Natural killer cell treated with Interleukin-12 subunit alpha and Interleukin-12 subunit beta and Interleukin-15 and Interleukin-18, amount 100 ng/mL, for 72 hours (primary cell): Measurements from ENCODE around the gene KIF26A. TPM values are rescaled to one million over a fixed set of nuclear protein-coding genes. Genes with fewer than 3 reads are reported as not detected.

Source experiments
- ATAC-seq, 2 donors: fragments of 150-1000 bp; cut with Tn5 transposase in 1 of 2; sonication (Bioruptor Pico), chemical (Tn5 transposase) in 1 of 2; 2 replicates each; pipeline ENCODE4 v1.10.0; 2021
- DNase-seq: peaks from one replicate; pipeline ENCODE4 v3.0.0; 2022; ENCODE audit warnings: low spot score
- H3K27ac Mint-ChIP-seq, 2 donors: 1 replicate in 1 of 2; 2 replicates in 1 of 2; pipeline ENCODE4 v1.8.0; 2022; ENCODE audit warnings: mixed read lengths in 2 of 2, mild to moderate bottlenecking in 1 of 2, moderate library complexity in 1 of 2
- H3K27me3 Mint-ChIP-seq, 2 donors: 1 replicate in 1 of 2; 2 replicates in 1 of 2; pipeline ENCODE4 v1.8.0; 2022; ENCODE audit warnings: mixed read lengths in 2 of 2
- H3K36me3 Mint-ChIP-seq: one replicate; pipeline ENCODE4 v1.8.0; 2022; ENCODE audit warnings: mixed read lengths
- H3K4me1 Mint-ChIP-seq, 2 donors: 1 replicate in 1 of 2; 2 replicates in 1 of 2; pipeline ENCODE4 v1.8.0; 2022; ENCODE audit warnings: low read depth in 2 of 2, mixed read lengths in 2 of 2, mild to moderate bottlenecking in 1 of 2
- H3K4me3 Mint-ChIP-seq: one replicate; pipeline ENCODE4 v1.8.0; 2022; ENCODE audit warnings: mixed read lengths
- H3K9me3 Mint-ChIP-seq: 2 replicates; pipeline ENCODE4 v1.8.0; 2022; ENCODE audit warnings: mixed read lengths
- total RNA-seq, 2 donors: library from RNA; stranded (reverse); gene quantifications; one replicate each; pipeline ENCODE4 v1.2.3, GENCODE V29; 2022

Gene KIF26A
- total RNA-seq, 2 donors from 2014 or later = not detected

- Mint-ChIP-seq H3K27me3 (no peaks in the 10 kb centered on the region), H3K27ac (no peak overlapping the region), H3K9me3 (no peaks in the 10 kb centered on the region), H3K36me3 (no peaks in the 10 kb centered on the region), H3K4me1 (no peaks in the 10 kb centered on the region), H3K4me3 (no peak overlapping the region)
- DNase-seq = no peak
- no peak for ATAC-seq
Measured at GRCh38 chr14:104187931-104188726, 49.7 kb downstream of the KIF26A start.

GRCh38 chr14:104188727-104189400 is 50.5 kb downstream of the KIF26A start:
- Mint-ChIP-seq H3K27ac (no peak overlapping the region), H3K36me3 (no peaks in the 10 kb centered on the region), H3K27me3 (no peaks in the 10 kb centered on the region), H3K4me1 (no peaks in the 10 kb centered on the region), H3K4me3 (no peak overlapping the region), H3K9me3 (no peaks in the 10 kb centered on the region)
- no peak for DNase-seq
- no peak for ATAC-seq

DNA sequence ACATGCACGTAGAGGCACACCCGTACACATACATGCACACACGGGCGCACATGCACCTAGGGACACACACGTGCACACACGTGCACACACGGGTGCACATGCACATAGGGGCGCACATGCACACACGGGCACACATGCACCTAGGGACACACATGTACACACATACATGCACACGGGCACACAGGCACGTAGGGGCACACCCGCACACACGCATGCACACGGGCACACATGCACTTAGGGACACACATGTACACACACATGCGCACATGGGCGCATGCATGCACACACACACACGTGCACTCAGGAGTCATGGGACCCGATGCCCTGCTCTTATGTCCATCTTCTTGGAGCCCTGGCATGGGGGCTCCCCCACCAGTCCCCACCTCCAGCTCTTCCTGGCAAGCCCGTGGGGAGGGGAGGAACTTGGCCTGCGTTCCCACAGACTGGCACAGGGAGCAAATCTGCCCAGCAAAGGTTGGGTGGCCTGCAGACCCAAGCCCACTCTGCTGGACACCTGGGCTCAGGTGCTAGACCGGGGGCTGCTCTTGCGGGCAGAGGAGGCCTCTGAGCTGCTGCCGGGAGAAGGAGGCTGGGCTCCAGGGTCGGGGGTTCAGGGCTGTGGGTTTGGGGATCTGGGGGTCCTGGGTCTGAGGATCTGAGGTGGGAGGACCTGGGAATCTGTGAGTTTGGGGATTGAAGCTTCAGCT is 51.4 kb downstream of the KIF26A start:
- Mint-ChIP-seq H3K36me3 (no peaks in the 10 kb centered on the region), H3K4me3 (no peak overlapping the region), H3K4me1 (no peaks in the 10 kb centered on the region), H3K27ac (no peak overlapping the region), H3K9me3 (no peaks in the 10 kb centered on the region), H3K27me3 (no peaks in the 10 kb centered on the region)
- no peak for DNase-seq
- ATAC-seq = no peak

- Mint-ChIP-seq H3K27me3 (no peaks in the 10 kb centered on the region), H3K9me3 (no peaks in the 10 kb centered on the region), H3K4me3 (no peak overlapping the region), H3K27ac (no peak overlapping the region), H3K4me1 (no peaks in the 10 kb centered on the region), H3K36me3 (no peaks in the 10 kb centered on the region)
- no peak for ATAC-seq
- no peak for DNase-seq
Measured at GRCh38 chr14:104190396-104191000, 52.1 kb downstream of the KIF26A start.

- no peak overlapping the region for H3K27ac Mint-ChIP-seq
- no peaks in the 10 kb centered on the region for H3K9me3 Mint-ChIP-seq
- no peaks in the 10 kb centered on the region for H3K4me1 Mint-ChIP-seq
- no peaks in the 10 kb centered on the region for H3K36me3 Mint-ChIP-seq
- H3K4me3 Mint-ChIP-seq = no peak overlapping the region
- H3K27me3 Mint-ChIP-seq = no peaks in the 10 kb centered on the region
- no peak for DNase-seq
- ATAC-seq = no peak
Measured at GRCh38 chr14:104191409-104191997, 53.1 kb downstream of the KIF26A start.

DNA sequence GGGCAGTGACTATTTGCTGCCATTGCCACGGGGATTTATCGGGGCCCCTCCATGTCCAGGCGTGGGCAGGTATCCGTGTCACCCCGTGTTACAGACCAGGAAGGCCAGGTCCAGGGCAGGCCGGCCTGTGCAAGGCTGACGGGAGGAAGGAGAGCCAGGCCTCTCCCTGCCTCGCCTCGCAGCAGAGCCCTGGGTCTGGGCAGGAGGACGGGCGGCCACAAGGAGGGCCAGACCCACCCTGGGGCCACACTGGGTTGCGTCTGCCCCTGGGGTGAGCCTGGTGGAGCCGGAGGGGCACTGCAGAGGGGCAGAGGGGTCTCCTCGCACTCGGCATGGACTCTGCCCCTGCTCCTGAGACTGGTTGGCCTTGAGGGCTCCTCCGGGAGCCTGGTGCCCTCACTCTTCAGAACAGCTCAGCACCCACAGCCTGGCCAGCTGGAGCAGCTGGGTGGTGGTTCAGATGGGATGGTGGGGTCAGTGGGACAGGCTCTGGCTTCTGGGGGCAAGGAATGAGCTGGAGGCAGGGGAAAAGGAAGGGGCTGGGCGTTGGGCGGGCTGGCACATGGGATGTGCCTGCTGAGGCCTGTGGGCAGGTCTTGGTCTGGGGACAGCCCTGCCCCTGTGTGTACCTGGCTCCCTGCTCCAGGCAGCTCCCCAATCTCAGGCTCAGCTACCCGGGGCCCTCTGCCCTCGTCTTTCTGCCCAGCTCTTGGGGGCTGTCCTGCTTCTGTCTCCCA is 53.9 kb downstream of the KIF26A start:
- Mint-ChIP-seq H3K4me3 (no peak overlapping the region), H3K4me1 (no peaks in the 10 kb centered on the region), H3K27ac (no peak overlapping the region), H3K9me3 (no peaks in the 10 kb centered on the region), H3K27me3 (no peaks in the 10 kb centered on the region), H3K36me3 (no peaks in the 10 kb centered on the region)
- no peak for DNase-seq
- ATAC-seq = peak in 1 of 2 donors; percentile 4

DNA sequence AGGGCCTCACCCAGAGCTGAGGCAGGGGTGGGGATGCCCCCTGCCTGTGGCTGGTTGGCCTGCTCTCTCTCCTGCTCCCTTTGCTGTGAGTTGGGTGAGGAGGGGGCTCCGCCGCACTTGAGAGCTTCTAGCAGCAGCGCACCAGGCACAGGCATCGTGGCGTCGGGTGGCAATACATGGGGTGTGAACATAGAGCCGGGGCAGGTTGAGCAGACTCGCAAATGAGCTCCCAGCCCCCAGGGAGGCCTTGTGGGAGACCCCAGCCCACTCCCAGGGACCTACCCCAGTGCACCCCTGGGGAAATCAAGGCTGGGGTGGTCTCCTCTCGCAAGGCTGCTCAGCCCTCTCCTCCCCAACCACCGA is 54.5 kb downstream of the KIF26A start:
- Mint-ChIP-seq H3K4me3 (no peak overlapping the region), H3K9me3 (no peaks in the 10 kb centered on the region), H3K27me3 (no peaks in the 10 kb centered on the region), H3K4me1 (no peaks in the 10 kb centered on the region), H3K36me3 (no peaks in the 10 kb centered on the region), H3K27ac (no peak overlapping the region)
- ATAC-seq (no peak), DNase-seq (no peak)

DNA sequence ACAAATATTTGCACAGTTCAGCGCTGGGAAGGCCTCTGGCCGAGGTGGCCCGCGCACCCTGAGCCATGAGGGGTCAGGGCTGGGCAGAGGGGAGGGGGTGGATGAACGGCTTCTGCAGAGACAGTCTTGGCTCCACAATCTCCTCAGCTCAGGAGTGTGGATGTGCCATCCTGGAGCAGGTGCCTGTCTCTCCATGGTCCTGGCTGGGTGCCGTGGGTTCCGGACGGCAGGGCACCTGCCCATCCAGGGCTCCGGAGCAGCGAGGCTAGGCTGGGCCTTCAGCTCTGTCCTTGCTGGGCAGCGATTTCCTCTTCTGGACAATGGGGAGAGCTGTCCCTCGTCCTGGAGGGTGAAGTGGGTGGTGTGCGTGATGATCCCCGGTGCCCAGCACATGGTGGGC is 55.6 kb downstream of the KIF26A start:
- H3K27ac Mint-ChIP-seq = no peak overlapping the region
- no peaks in the 10 kb centered on the region for H3K4me1 Mint-ChIP-seq
- H3K36me3 Mint-ChIP-seq = no peaks in the 10 kb centered on the region
- no peak overlapping the region for H3K4me3 Mint-ChIP-seq
- H3K27me3 Mint-ChIP-seq = no peaks in the 10 kb centered on the region
- ATAC-seq = no peak
- no peaks in the 10 kb centered on the region for H3K9me3 Mint-ChIP-seq
- DNase-seq = no peak

- H3K27me3 Mint-ChIP-seq = no peaks in the 10 kb centered on the region
- no peak overlapping the region for H3K4me3 Mint-ChIP-seq
- no peak for DNase-seq
- no peaks in the 10 kb centered on the region for H3K4me1 Mint-ChIP-seq
- H3K9me3 Mint-ChIP-seq = no peaks in the 10 kb centered on the region
- ATAC-seq = no peak
- no peak overlapping the region for H3K27ac Mint-ChIP-seq
- no peaks in the 10 kb centered on the region for H3K36me3 Mint-ChIP-seq
Measured at GRCh38 chr14:104194716-104195115, 56.3 kb downstream of the KIF26A start.

DNA sequence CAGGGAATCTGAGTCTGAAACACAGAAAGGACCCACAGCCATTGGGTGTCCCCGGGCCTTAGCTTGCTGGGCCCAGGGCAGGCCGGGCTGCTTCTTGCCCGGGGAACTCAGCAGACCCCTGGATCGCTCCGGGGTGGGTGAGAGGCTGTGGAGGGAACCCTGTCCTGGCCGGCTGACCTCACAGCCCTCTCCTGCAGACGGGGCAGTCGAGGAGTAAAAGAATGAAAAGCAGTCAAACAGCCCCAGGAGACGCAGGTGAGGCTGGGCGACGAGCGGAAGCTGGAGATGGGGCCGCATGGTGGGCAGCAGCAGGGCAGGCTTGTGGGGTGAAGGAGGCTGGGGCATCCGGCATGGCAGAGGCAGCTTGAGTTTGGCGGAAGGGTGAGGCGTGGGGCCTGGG is 57.0 kb downstream of the KIF26A start:
- ATAC-seq = no peak
- DNase-seq = no peak
- H3K27ac Mint-ChIP-seq = no peak overlapping the region

DNA sequence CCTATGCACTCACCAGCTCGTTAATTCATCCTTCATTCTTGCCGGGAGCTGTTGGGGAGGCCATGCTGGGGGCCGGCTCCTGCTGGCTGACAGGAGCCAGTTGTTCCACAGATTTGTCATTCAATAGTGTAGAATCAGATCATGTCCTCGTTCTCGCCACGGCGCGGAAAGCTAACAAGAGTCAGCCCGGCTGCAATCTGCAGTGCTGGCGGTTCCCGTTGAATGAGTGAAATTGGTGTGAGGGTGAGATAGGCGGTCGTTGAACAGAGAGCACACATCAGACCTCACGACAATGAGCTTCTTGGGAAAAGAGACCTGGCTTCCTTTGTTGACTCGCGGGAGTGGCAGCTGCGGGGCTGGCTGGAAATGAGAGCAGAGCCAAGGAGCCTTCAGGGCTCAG is 57.5 kb downstream of the KIF26A start:
- Mint-ChIP-seq H3K4me1 (no peaks in the 10 kb centered on the region), H3K4me3 (no peak overlapping the region), H3K36me3 (no peaks in the 10 kb centered on the region), H3K27ac (no peak overlapping the region), H3K9me3 (no peaks in the 10 kb centered on the region), H3K27me3 (no peaks in the 10 kb centered on the region)
- ATAC-seq = no peak
- no peak for DNase-seq

More for the DNA sequence above, 57.0 kb downstream of the KIF26A start:
- H3K9me3 Mint-ChIP-seq = no peaks in the 10 kb centered on the region
- H3K4me1 Mint-ChIP-seq = no peaks in the 10 kb centered on the region
- no peak overlapping the region for H3K4me3 Mint-ChIP-seq
- H3K36me3 Mint-ChIP-seq = no peaks in the 10 kb centered on the region
- no peaks in the 10 kb centered on the region for H3K27me3 Mint-ChIP-seq

- no peak for DNase-seq
Measured at GRCh38 chr14:104196461-104197140, 58.2 kb downstream of the KIF26A start.

More at GRCh38 chr14:104196461-104197140, 58.2 kb downstream of the KIF26A start:
- no peaks in the 10 kb centered on the region for H3K27me3 Mint-ChIP-seq
- no peaks in the 10 kb centered on the region for H3K36me3 Mint-ChIP-seq
- no peak overlapping the region for H3K27ac Mint-ChIP-seq
- no peaks in the 10 kb centered on the region for H3K4me1 Mint-ChIP-seq
- no peak overlapping the region for H3K4me3 Mint-ChIP-seq
- no peak for ATAC-seq
- H3K9me3 Mint-ChIP-seq = no peaks in the 10 kb centered on the region
